Neural cell (in vitro differentiated cells): ENCODE data around the gene TRABD2B. TPM values are rescaled to one million over a fixed set of nuclear protein-coding genes. Genes with fewer than 3 reads are reported as not detected.

Source experiments
- H2AFZ ChIP-seq: fragments of 200-600, 300-800 bp; sonication (generic), shearing (Covaris generic); 2 replicates; pipeline ENCODE4 v1.6.0; 2014; ENCODE audit warnings: low read depth, mild to moderate bottlenecking, antibody characterized with exemption, low read length, moderate library complexity
- H3F3A ChIP-seq: fragments of 200-600 bp; shearing (Covaris generic); 2 replicates; pipeline ENCODE4 v1.6.1; 2016; ENCODE audit warnings: mild to moderate bottlenecking, moderate library complexity, mixed read lengths, antibody characterized with exemption, low read length; ENCODE audit not compliant: insufficient read depth, poor library complexity, severe bottlenecking
- H3K27ac ChIP-seq: fragments of 200-600, 300-800 bp; sonication (generic), shearing (Covaris generic); 2 replicates; pipeline ENCODE4 v1.5.1; 2014; ENCODE audit warnings: mild to moderate bottlenecking, low read length, moderate library complexity
- H3K27me3 ChIP-seq: fragments of 300-800, 200-600 bp; sonication (generic), shearing (Covaris generic); 2 replicates; pipeline ENCODE4 v1.6.0; 2014; ENCODE audit warnings: mild to moderate bottlenecking, low read depth, low read length, moderate library complexity; ENCODE audit not compliant: insufficient read depth
- H3K36me3 ChIP-seq: fragments of 300-800, 200-600 bp; sonication (generic), shearing (Covaris generic); 2 replicates; pipeline ENCODE4 v1.5.1; 2014; ENCODE audit warnings: mild to moderate bottlenecking, antibody characterized with exemption, low read length, moderate library complexity; ENCODE audit not compliant: insufficient read depth
- H3K4me2 ChIP-seq: fragments of 300-800, 200-600 bp; sonication (generic), shearing (Covaris generic); 2 replicates; pipeline ENCODE4 v1.6.0; 2014; ENCODE audit warnings: mild to moderate bottlenecking, low read length
- H3K4me3 ChIP-seq: fragments of 300-800, 200-600 bp; sonication (generic), shearing (Covaris generic); 2 replicates; pipeline ENCODE4 v1.5.1; 2014; ENCODE audit warnings: mild to moderate bottlenecking, low read length, moderate library complexity
- H3K79me2 ChIP-seq: fragments of 200-600 bp; shearing (Covaris generic); replicated peaks from 2 replicates; pipeline ENCODE4 v1.6.0; 2014; ENCODE audit warnings: mild to moderate bottlenecking, low read length, moderate library complexity; ENCODE audit not compliant: insufficient read depth
- H3K9ac ChIP-seq: fragments of 300-800, 200-600 bp; sonication (generic), shearing (Covaris generic); 2 replicates; pipeline ENCODE4 v1.6.1; 2016; ENCODE audit warnings: mild to moderate bottlenecking, low read length, mixed read lengths
- H3K9me2 ChIP-seq: fragments of 200-600 bp; shearing (Covaris generic); 2 replicates; pipeline ENCODE4 v1.6.1; 2016; ENCODE audit warnings: mild to moderate bottlenecking, low read length, mixed read lengths; ENCODE audit not compliant: insufficient read depth
- H3K9me3 ChIP-seq: fragments of 200-600, 300-800 bp; sonication (generic), shearing (Covaris generic); 2 replicates; pipeline ENCODE4 v1.6.1; 2016; ENCODE audit warnings: mild to moderate bottlenecking, mixed run types, low read length, moderate library complexity, mixed read lengths
- H4K20me1 ChIP-seq: fragments of 200-600 bp; shearing (Covaris generic); 2 replicates; pipeline ENCODE4 v1.6.1; 2016; ENCODE audit warnings: mild to moderate bottlenecking, mixed run types; ENCODE audit not compliant: insufficient read depth
- CTCF ChIP-seq: fragments of 450-650 bp; IDR thresholded peaks from 2 replicates; pipeline ENCODE4 v1.5.1; 2014; ENCODE audit warnings: antibody characterized with exemption, mild to moderate bottlenecking, moderate library complexity; ENCODE audit not compliant: poor library complexity, severe bottlenecking
- EP300 ChIP-seq: fragments of 450-650 bp; conservative IDR thresholded peaks from 2 replicates; pipeline ENCODE4 v1.6.1; 2014; ENCODE audit warnings: antibody characterized with exemption, mild to moderate bottlenecking, moderate library complexity; ENCODE audit not compliant: poor library complexity, severe bottlenecking
- EZH2 ChIP-seq: fragments of 200-600, 300-800 bp; shearing (Covaris generic), sonication (generic); IDR thresholded peaks from 2 replicates; pipeline ENCODE4 v1.6.1; 2014; ENCODE audit warnings: antibody characterized with exemption, low read length, borderline replicate concordance, mild to moderate bottlenecking; ENCODE audit not compliant: insufficient read depth, poor library complexity, severe bottlenecking
- MXI1 ChIP-seq: fragments of 450-650 bp; conservative IDR thresholded peaks from 2 replicates; pipeline ENCODE4 v1.6.1; 2014; ENCODE audit warnings: antibody characterized with exemption, mild to moderate bottlenecking; ENCODE audit not compliant: poor library complexity, severe bottlenecking
- POLR2AphosphoS5 ChIP-seq: IDR thresholded peaks from 2 replicates; pipeline ENCODE4 v1.6.1; 2012
- RAD21 ChIP-seq: fragments of 450-650 bp; conservative IDR thresholded peaks from 2 replicates; pipeline ENCODE4 v1.6.1; 2014; ENCODE audit warnings: antibody characterized with exemption, mild to moderate bottlenecking, moderate library complexity
- REST ChIP-seq: IDR thresholded peaks from 2 replicates; pipeline ENCODE4 v1.6.1; 2012; ENCODE audit warnings: borderline replicate concordance
- SMC3 ChIP-seq: fragments of 450-650 bp; conservative IDR thresholded peaks from 2 replicates; pipeline ENCODE4 v1.6.1; 2014; ENCODE audit warnings: antibody characterized with exemption, mild to moderate bottlenecking, moderate library complexity; ENCODE audit not compliant: poor library complexity
- TAF1 ChIP-seq: IDR thresholded peaks from 2 replicates; pipeline ENCODE4 v1.6.1; 2012; ENCODE audit warnings: low read depth
- polyA plus RNA-seq: library from polyadenylated mRNA; depleted of rRNA; stranded (reverse); fragments of >200 nt; gene quantifications from 2 replicates; pipeline ENCODE4 v1.2.3, GENCODE V29; 2014

TRABD2B gene
- polyA plus RNA-seq, 1 donor from 2014 or later, result 0.02 TPM

- no peak overlapping the region for H3K9ac ChIP-seq
- H3K9me3 ChIP-seq, result no peaks in the 10 kb centered on the region
- H3K79me2 ChIP-seq, result no peaks in the 10 kb centered on the region
- H2AFZ ChIP-seq, result no peak overlapping the region
- no peaks in the 10 kb centered on the region for H3K36me3 ChIP-seq
- no peak for TF ChIP-seq REST
- no peak for TF ChIP-seq TAF1
- no peak for TF ChIP-seq EZH2
- no peak for TF ChIP-seq POLR2AphosphoS5
- no peak for TF ChIP-seq MXI1
- TF ChIP-seq RAD21, result no peak
- no peak for TF ChIP-seq EP300
- TF ChIP-seq SMC3, result no peak
- TF ChIP-seq CTCF, result no peak
- no peaks in the 10 kb centered on the region for H3K27me3 ChIP-seq
- no peaks in the 10 kb centered on the region for H3F3A ChIP-seq
- H3K9me2 ChIP-seq, result no peaks in the 10 kb centered on the region
- no peak overlapping the region for H3K4me3 ChIP-seq
- no peaks in the 10 kb centered on the region for H4K20me1 ChIP-seq
- H3K27ac ChIP-seq, result no peak overlapping the region
- H3K4me2 ChIP-seq, result no peak overlapping the region
Observed at GRCh38 chr1:47894410-47895278, 102.5 kb downstream of the TRABD2B start.

GRCh38 chr1:47893412-47893811, 103.8 kb downstream of the TRABD2B start:
- no peaks in the 10 kb centered on the region for H3F3A ChIP-seq
- H3K36me3 ChIP-seq, result no peaks in the 10 kb centered on the region
- no peaks in the 10 kb centered on the region for H4K20me1 ChIP-seq
- H3K27me3 ChIP-seq, result no peaks in the 10 kb centered on the region
- H3K9me3 ChIP-seq, result no peaks in the 10 kb centered on the region
- no peak overlapping the region for H3K4me3 ChIP-seq
- no peak overlapping the region for H3K27ac ChIP-seq
- no peak overlapping the region for H3K9ac ChIP-seq
- no peak overlapping the region for H2AFZ ChIP-seq
- H3K79me2 ChIP-seq, result no peaks in the 10 kb centered on the region
- H3K9me2 ChIP-seq, result no peaks in the 10 kb centered on the region
- no peak overlapping the region for H3K4me2 ChIP-seq
- TF ChIP-seq EP300 (no peak), CTCF (no peak), POLR2AphosphoS5 (no peak), TAF1 (no peak), MXI1 (no peak), SMC3 (no peak), REST (no peak), EZH2 (no peak), RAD21 (no peak)
